ENCODE data around the gene EGFL8.
"Not testable (repeated sequence)": the region's sequence is repeated elsewhere in the genome, so short reads cannot be mapped to it uniquely, and the experiment has no call there.

EGFL8 gene

DNA sequence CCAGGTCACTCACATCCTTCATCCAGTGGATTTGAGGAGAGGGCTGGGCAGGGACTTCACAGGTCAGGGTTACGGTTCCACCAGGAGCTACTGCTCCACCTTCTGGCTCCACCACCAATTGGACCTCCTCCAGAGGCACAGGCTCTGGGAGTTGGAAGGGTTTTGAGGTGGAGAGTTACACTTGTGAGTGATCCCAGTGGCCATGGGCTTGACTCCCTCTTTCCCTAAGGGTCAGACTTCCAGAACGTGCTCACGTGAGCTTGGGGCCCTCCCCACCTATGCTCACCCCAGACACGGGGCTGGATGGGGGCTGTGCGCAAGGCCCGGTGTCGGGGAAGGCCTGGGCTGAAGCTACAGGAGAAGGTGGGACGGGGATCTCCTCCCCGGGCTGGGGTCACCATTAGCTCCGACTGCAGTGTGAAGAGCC is 18.2 kb downstream of the EGFL8 start:
- TF ChIP-seq, protein P1, sequence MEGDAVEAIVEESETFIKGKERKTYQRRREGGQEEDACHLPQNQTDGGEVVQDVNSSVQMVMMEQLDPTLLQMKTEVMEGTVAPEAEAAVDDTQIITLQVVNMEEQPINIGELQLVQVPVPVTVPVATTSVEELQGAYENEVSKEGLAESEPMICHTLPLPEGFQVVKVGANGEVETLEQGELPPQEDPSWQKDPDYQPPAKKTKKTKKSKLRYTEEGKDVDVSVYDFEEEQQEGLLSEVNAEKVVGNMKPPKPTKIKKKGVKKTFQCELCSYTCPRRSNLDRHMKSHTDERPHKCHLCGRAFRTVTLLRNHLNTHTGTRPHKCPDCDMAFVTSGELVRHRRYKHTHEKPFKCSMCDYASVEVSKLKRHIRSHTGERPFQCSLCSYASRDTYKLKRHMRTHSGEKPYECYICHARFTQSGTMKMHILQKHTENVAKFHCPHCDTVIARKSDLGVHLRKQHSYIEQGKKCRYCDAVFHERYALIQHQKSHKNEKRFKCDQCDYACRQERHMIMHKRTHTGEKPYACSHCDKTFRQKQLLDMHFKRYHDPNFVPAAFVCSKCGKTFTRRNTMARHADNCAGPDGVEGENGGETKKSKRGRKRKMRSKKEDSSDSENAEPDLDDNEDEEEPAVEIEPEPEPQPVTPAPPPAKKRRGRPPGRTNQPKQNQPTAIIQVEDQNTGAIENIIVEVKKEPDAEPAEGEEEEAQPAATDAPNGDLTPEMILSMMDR (IDR thresholded peaks at IDR 0.05; ENCODE audit: extremely low read depth, missing control alignments) = no peak
- DNase-seq (ENCODE audit: low spot score) = no peak

DNA sequence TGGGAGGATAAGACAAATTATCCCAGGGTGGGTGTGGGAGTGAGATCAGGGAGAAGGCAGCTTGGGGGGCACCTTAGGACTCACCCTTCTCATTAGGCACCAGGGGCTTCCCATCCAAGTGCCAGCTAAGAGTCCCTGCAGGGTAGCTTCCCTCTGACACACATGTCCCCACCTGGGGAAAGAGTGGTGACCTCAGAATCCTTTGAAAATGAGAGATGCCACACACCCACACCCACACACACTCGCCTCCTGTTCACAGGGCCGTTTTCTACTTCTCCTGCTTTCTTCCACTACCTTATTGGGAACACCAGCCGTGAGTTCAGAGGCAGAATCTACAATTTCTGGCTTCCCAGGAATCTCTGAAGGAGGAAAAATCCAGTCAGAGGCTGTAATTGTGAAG is 18.6 kb downstream of the EGFL8 start:
- DNase-seq (ENCODE audit: low spot score) = no peak
- TF ChIP-seq, protein P1 (IDR thresholded peaks at IDR 0.05; ENCODE audit: extremely low read depth, missing control alignments) = no peak

DNA sequence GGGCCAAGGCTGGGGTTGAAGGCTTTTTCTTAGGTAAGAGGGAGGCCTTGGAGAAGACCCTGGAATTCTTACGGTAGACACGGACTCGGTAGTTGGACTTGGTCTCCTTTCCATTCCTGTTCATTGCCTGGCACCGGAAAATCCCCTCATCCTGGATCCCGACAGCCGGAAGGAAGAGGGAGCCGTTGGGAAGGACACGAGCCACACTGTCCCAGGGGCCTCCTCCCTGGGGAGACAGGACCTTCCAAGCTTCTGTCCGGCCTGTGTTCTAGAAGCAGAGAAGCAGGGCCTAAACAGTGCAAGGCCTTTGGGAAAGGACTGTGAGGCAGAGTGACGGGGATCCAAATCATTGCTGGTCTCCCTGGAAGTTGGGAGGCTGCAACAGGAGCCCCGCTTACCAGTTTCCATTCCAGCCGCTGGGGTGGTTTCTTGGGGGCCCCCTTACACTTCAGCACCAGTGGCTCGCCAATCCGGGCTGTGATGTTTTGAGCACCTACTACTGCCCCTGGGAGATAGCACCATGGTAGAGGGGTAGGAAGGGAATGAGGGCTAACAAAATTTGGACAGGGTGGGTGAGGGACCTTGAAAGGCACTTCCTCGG is 19.2 kb downstream of the EGFL8 start:
- TF ChIP-seq, protein P1 (IDR thresholded peaks at IDR 0.05; ENCODE audit: extremely low read depth, missing control alignments) = no peak
- DNase-seq (ENCODE audit: low spot score) = no peak

DNA sequence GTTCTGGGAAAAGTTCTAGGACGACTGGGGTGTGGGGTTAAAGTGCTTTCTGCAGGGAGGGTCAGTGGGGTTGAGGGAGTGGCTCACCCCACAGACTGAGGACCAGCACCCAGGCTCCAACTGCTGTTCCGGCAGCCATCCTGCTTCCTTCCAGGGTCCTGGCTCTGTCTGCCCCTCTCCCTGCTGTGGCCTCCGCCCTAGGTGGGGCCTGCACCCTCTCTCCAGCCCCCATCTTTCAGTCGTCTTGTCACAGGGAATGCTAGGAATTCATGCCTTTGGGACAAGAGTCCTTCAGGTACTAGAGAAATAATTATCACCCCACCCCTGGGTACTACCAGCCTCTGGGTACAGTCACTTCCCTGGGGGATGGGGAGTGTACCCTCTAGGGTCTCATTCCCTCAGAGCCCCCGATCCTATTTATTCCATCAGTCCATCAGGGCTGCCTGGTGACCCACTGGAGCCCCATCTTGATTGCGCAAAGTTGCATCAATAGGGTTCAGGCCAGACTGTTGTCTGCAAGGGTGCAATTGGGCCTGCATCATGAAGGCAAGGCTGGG is 19.8 kb downstream of the EGFL8 start, which contains the start of gene AGER:
TSS of gene AGER (minus strand) at position 170 of the 557 bp plus-strand sequence. CDS start at position 139, 31 bp downstream.
- TF ChIP-seq, protein P1 (IDR thresholded peaks at IDR 0.05; ENCODE audit: extremely low read depth, missing control alignments) = no peak
- DNase-seq (ENCODE audit: low spot score) = no peak

DNA sequence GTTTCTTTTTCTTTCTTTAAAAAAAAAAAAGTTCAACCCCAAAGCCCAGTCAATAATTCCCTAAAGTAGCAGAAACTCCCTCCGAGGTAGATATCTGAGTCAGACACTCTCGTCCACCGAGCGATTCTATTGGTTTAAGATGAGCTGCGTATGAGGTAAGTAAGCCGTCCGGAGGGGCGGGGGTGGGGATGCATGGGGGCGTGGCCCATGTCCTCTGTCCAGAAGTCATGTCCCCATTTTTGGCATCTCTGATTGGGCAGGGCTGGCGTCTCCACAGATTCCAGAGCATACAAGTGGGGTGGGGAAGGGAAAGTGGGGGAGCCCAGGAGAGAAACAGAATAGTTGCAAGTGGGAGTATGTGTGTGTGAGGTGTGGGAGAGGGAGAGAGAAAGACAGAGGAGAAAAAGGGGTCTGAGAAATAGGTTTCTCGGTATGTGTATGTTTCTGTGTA is 21.3 kb downstream of the EGFL8 start:
- DNase-seq (ENCODE audit: low spot score) = not testable (repeated sequence)

DNA sequence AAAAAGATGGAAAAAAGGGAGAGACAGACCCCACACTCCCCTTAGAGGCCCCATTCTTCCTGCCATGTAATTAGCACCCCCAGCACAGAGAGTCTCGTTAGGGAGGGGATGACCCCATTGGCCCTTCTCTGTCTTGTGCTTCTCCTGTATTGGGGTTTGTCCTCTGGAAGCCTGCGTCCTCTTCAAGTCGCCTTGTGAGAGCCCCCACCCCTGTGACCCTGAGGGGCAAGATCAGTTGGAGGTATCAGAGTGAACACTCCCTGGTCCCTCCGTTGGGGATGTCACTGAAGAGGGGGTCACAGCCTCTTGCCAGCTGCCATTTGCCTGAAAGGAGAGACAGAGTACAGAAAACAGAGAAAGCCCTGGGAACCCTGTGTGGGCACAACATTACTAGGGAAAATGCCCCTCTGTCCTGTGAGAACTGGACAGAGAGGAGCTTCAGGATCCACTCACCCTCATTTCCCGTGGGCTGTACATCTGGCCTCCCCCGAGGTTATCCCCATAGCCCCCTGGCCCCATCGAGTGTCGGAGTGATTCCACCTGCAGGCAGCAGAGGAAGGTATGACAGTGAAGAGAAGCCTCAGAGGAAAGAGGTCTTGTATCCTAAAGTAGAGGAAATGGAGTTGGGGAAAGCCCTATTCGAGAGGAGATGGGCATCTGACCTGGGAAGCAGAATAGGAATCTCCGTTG is 21.9 kb downstream of the EGFL8 start:
- DNase-seq (ENCODE audit: low spot score) = not testable (repeated sequence)

DNA sequence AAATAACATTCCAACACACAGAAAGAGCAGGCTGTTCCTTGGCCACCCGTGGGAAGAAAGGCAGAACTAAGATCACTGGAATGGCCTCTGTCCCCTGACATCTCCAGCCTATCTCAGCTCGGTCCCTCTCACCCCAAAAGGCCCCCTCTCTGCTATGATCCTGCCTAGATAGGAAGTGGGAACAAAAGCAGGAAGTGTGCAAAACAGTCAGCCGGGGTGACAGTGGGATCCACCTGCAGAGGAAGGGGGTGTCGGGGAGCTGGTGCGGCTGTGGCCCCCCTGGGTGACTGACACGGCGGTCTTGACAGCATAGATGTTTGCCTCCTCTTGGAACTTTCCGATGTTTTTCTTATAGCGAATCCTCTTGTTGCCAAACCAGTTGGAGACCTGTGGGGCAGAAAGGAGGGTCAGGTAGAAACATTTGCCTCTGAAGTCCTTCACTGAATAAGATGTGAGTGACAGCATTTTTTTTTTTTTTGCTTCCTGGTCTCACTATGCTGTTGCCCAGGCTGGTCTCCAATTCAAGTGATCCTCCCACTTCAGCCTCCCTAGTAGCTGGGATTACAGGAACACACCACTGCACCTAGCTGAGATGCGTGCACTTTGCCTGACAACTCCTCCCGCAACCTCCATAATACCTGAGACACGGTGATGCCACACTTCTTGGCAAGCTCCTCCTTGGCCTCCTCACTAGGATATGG is 22.8 kb downstream of the EGFL8 start:
- TF ChIP-seq, protein P1 (IDR thresholded peaks at IDR 0.05; ENCODE audit: extremely low read depth, missing control alignments) = no peak
- no peak for DNase-seq (ENCODE audit: low spot score)

DNA sequence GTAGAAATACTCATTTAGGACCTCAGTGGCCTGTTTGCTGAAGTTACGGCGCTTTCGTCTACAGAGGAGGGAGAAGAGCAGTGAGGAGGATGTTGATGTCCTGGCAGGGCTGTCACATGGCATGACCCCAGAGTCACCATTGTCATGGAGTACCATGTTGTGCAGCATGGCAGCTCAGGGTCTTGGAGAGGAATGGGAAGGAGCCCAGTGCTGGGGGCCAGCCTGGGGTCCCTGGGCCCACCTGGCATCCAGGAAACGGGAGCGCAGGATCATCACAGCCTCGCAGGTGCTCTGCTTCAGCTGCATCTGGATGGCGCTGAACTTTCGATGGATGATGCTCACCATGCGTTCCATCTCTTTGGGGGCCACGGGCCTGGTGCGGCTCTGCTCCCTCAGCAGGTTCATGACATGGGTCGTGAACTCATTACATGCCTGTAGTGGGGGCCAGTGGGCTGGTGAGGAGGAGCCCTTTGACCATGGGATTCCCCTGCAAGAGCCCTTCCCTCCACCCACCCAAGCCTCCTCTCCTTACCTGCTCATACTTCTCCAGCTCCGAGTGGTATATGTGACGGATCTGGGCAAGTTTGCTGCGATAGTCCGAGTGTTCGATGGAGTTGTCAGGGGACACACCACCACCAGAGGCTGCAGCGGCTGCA is 23.5 kb downstream of the EGFL8 start:
- not testable (repeated sequence) for DNase-seq (ENCODE audit: low spot score)

Measured in GM20000 (cell line).